WTC11 (cell line): ENCODE results near the gene RUVBL2. TPM values are rescaled to one million over a fixed set of nuclear protein-coding genes. Genes with fewer than 3 reads are reported as not detected.

Source experiments
- ATAC-seq: fragments of 200-7000 bp; cut with Tn5 transposase; 2 replicates; pipeline ENCODE4 v1.10.0; 2021; ENCODE audit warnings: mild to moderate bottlenecking, moderate library complexity
- CTCF ChIA-PET: fragments of 300-600 bp; sonication (Branson Sonifier 250); formaldehyde crosslinking; loops from one replicate; lab custom pipeline; 2021; ENCODE audit warnings: antibody characterized with exemption; lab: Charles Lee
- POLR2A ChIA-PET: fragments of 350-600 bp; sonication (Branson Sonifier 250); formaldehyde crosslinking; loops from one replicate; lab custom pipeline; 2021; ENCODE audit warnings: antibody characterized with exemption; lab: Charles Lee
- DNase-seq: peaks from one replicate; pipeline ENCODE4 v3.0.0; 2021; ENCODE audit warnings: low spot score
- H3K27ac Mint-ChIP-seq: 2 replicates; pipeline ENCODE4 v1.8.0; 2021; ENCODE audit warnings: mixed read lengths
- H3K27me3 Mint-ChIP-seq: 2 replicates; pipeline ENCODE4 v1.8.0; 2021; ENCODE audit warnings: low read depth, mild to moderate bottlenecking, moderate library complexity, mixed read lengths
- H3K36me3 Mint-ChIP-seq: 2 replicates; pipeline ENCODE4 v1.8.0; 2021; ENCODE audit warnings: mixed read lengths
- H3K4me1 Mint-ChIP-seq: 2 replicates; pipeline ENCODE4 v1.8.0; 2022; ENCODE audit warnings: mixed read lengths
- H3K4me3 Mint-ChIP-seq: 2 replicates; pipeline ENCODE4 v1.8.0; 2021; ENCODE audit warnings: mild to moderate bottlenecking, moderate library complexity, mixed read lengths
- H3K9me3 Mint-ChIP-seq: 2 replicates; pipeline ENCODE4 v1.8.0; 2021; ENCODE audit warnings: mixed read lengths
- EMX1 ChIP-seq: fragments of 250-450 bp; sonication (Bioruptor Pico); IDR thresholded peaks from 2 replicates; pipeline ENCODE4 v1.8.0; 2021; ENCODE audit warnings: mild to moderate bottlenecking
- ERG ChIP-seq: fragments of 250-450 bp; sonication (Bioruptor Pico); IDR thresholded peaks from 2 replicates; pipeline ENCODE4 v1.8.0; 2021; ENCODE audit warnings: mild to moderate bottlenecking
- ESRRA ChIP-seq: sonication (generic); formaldehyde crosslinking; IDR thresholded peaks from 2 replicates; pipeline ENCODE4 v1.8.1; 2022; ENCODE audit warnings: mild to moderate bottlenecking, missing genetic modification reagents, borderline replicate concordance
- FOXK1 ChIP-seq: sonication (generic); formaldehyde crosslinking; IDR thresholded peaks from 2 replicates; pipeline ENCODE4 v1.8.0; 2022; ENCODE audit warnings: mild to moderate bottlenecking, moderate library complexity, missing genetic modification reagents
- JAZF1 ChIP-seq: fragments of 250-450 bp; sonication (Bioruptor Pico); IDR thresholded peaks from 2 replicates; pipeline ENCODE4 v1.9.0; 2021; ENCODE audit warnings: moderate library complexity, mild to moderate bottlenecking, inconsistent platforms
- NFATC4 ChIP-seq: fragments of 250-450 bp; sonication (Bioruptor Pico); IDR thresholded peaks from 2 replicates; pipeline ENCODE4 v1.9.0; 2021; ENCODE audit warnings: mild to moderate bottlenecking
- PREB ChIP-seq: sonication (generic); formaldehyde crosslinking; IDR thresholded peaks from 2 replicates; pipeline ENCODE4 v1.8.1; 2022; ENCODE audit warnings: mild to moderate bottlenecking, missing genetic modification reagents, moderate library complexity, borderline replicate concordance
- SMAD3 ChIP-seq: sonication (generic); formaldehyde crosslinking; IDR thresholded peaks from 2 replicates; pipeline ENCODE4 v1.8.0; 2022; ENCODE audit warnings: missing genetic modification reagents, mild to moderate bottlenecking, borderline replicate concordance
- TEAD4 ChIP-seq: sonication (generic); formaldehyde crosslinking; IDR thresholded peaks from 2 replicates; pipeline ENCODE4 v1.8.0; 2022; ENCODE audit warnings: mild to moderate bottlenecking, missing genetic modification reagents
- total RNA-seq: library from RNA; stranded (reverse); gene quantifications from 3 replicates; pipeline ENCODE4 v1.2.3, GENCODE V29; 2021
- TF ChIP-seq, protein P1 (sequence below): fragments of 250-450 bp; sonication (Bioruptor Pico); IDR thresholded peaks from 2 replicates; pipeline ENCODE4 v1.9.0; 2021; ENCODE audit warnings: moderate library complexity, mild to moderate bottlenecking, inconsistent platforms, borderline replicate concordance
- TF ChIP-seq, protein P2 (sequence below): fragments of 250-450 bp; sonication (Bioruptor Pico); IDR thresholded peaks from 2 replicates; pipeline ENCODE4 v1.9.0; 2021; ENCODE audit warnings: mild to moderate bottlenecking
- TF ChIP-seq, protein P3 (sequence below): fragments of 250-450 bp; sonication (Bioruptor Pico); IDR thresholded peaks from 2 replicates; pipeline ENCODE4 v1.9.0; 2021; ENCODE audit warnings: mild to moderate bottlenecking
- TF ChIP-seq, protein P4 (sequence below): sonication (generic); formaldehyde crosslinking; IDR thresholded peaks from 2 replicates; pipeline ENCODE4 v1.8.1; 2022; ENCODE audit warnings: low read depth, mild to moderate bottlenecking, moderate library complexity, missing genetic modification reagents, borderline replicate concordance
- TF ChIP-seq, protein P5 (sequence below): sonication (generic); formaldehyde crosslinking; IDR thresholded peaks from 2 replicates; pipeline ENCODE4 v1.8.1; 2022; ENCODE audit warnings: mild to moderate bottlenecking, moderate library complexity, missing genetic modification reagents

Gene RUVBL2
- total RNA-seq, 1 experiment from 2014 or later: 178 TPM

DNA sequence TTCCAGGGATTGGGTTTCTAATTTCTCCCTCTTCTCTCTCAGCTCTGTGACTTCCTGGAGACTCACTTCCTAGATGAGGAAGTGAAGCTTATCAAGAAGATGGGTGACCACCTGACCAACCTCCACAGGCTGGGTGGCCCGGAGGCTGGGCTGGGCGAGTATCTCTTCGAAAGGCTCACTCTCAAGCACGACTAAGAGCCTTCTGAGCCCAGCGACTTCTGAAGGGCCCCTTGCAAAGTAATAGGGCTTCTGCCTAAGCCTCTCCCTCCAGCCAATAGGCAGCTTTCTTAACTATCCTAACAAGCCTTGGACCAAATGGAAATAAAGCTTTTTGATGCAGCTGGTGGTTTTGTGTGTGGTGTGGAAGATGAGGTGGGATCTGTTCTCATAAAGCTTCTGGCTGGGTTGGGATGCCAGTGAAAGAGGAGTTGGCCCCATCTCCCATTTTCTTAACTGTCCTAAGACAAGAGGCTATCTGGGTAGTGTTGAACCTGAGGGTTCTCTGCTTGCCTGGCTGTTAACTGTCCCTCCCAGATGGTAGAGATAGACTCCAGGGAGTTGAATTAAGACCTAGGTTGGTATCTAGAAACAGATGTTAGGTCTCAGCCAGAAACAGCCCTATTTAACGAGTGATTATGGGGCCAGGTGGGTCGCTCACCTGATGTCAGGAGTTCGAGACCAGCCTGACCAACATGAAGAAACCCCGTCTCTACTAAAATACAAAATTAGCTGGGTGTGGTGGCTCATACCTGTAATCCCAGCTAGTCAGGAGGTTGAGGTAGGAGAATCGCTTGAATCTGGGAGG, 26.9 kb upstream of the RUVBL2 start:
- Mint-ChIP-seq H3K4me3 (peak overlapping the region; percentile 99), H3K27ac (no peak overlapping the region), H3K27me3 (no peaks in the 10 kb centered on the region), H3K9me3 (peaks cover 4% of the 10 kb centered on the region), H3K36me3 (peaks cover 45% of the 10 kb centered on the region), H3K4me1 (peaks cover 39% of the 10 kb centered on the region)
- DNase-seq (no peak), ATAC-seq (no peak)
- CTCF ChIA-PET: interaction anchor here (0.5 to 2.6 kb wide), 6 partner anchors 9 to 236 kb away, joined by 3 to 13 read pairs (median 6); partner anchors contain the start of genes GYS1 and RUVBL2
- TF ChIP-seq FOXK1 (CRISPR knock-in tag): no peak
- no peak for TF ChIP-seq ESRRA
- TF ChIP-seq, protein P1, sequence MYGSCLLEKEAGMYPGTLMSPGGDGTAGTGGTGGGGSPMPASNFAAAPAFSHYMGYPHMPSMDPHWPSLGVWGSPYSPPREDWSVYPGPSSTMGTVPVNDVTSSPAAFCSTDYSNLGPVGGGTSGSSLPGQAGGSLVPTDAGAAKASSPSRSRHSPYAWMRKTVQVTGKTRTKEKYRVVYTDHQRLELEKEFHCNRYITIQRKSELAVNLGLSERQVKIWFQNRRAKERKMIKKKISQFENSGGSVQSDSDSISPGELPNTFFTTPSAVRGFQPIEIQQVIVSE (CRISPR knock-in tag): no peak
- TF ChIP-seq NFATC4 (CRISPR knock-in tag): no peak
- TF ChIP-seq, protein P2, sequence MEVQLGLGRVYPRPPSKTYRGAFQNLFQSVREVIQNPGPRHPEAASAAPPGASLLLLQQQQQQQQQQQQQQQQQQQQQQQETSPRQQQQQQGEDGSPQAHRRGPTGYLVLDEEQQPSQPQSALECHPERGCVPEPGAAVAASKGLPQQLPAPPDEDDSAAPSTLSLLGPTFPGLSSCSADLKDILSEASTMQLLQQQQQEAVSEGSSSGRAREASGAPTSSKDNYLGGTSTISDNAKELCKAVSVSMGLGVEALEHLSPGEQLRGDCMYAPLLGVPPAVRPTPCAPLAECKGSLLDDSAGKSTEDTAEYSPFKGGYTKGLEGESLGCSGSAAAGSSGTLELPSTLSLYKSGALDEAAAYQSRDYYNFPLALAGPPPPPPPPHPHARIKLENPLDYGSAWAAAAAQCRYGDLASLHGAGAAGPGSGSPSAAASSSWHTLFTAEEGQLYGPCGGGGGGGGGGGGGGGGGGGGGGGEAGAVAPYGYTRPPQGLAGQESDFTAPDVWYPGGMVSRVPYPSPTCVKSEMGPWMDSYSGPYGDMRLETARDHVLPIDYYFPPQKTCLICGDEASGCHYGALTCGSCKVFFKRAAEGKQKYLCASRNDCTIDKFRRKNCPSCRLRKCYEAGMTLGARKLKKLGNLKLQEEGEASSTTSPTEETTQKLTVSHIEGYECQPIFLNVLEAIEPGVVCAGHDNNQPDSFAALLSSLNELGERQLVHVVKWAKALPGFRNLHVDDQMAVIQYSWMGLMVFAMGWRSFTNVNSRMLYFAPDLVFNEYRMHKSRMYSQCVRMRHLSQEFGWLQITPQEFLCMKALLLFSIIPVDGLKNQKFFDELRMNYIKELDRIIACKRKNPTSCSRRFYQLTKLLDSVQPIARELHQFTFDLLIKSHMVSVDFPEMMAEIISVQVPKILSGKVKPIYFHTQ: 0 out of 2 replicates have a peak, but pooled peaks have one; percentile 41
- TF ChIP-seq, protein P3, sequence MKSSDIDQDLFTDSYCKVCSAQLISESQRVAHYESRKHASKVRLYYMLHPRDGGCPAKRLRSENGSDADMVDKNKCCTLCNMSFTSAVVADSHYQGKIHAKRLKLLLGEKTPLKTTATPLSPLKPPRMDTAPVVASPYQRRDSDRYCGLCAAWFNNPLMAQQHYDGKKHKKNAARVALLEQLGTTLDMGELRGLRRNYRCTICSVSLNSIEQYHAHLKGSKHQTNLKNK (CRISPR knock-in tag): peak; percentile 60; the same call in 1 of the 2 replicates
- TF ChIP-seq EMX1 (CRISPR knock-in tag): 0 out of 2 replicates have a peak, but pooled peaks have one; percentile 7
- no peak for TF ChIP-seq TEAD4 (CRISPR knock-in tag)
- no peak for TF ChIP-seq SMAD3 (CRISPR knock-in tag)
- no peak for TF ChIP-seq ERG (CRISPR knock-in tag)
- TF ChIP-seq JAZF1 (CRISPR knock-in tag): no peak
- TF ChIP-seq, protein P4, sequence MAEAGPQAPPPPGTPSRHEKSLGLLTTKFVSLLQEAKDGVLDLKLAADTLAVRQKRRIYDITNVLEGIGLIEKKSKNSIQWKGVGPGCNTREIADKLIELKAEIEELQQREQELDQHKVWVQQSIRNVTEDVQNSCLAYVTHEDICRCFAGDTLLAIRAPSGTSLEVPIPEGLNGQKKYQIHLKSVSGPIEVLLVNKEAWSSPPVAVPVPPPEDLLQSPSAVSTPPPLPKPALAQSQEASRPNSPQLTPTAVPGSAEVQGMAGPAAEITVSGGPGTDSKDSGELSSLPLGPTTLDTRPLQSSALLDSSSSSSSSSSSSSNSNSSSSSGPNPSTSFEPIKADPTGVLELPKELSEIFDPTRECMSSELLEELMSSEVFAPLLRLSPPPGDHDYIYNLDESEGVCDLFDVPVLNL: no peak
- TF ChIP-seq, protein P5, sequence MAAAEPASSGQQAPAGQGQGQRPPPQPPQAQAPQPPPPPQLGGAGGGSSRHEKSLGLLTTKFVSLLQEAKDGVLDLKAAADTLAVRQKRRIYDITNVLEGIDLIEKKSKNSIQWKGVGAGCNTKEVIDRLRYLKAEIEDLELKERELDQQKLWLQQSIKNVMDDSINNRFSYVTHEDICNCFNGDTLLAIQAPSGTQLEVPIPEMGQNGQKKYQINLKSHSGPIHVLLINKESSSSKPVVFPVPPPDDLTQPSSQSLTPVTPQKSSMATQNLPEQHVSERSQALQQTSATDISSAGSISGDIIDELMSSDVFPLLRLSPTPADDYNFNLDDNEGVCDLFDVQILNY (CRISPR knock-in tag): no peak
- no peak for TF ChIP-seq PREB (CRISPR knock-in tag)
- POLR2A ChIA-PET: interaction anchor here (1.3 to 1.5 kb wide), 2 partner anchors 12 to 27 kb away, joined by 3 to 4 read pairs; partner anchors contain the start of genes BAX and RUVBL2
